GM06990 (cell line): ENCODE measurements around the gene PPP4R2.
A peak's percentile ranks its signal among the peaks of the same experiment; 100 is the strongest.

Experiments
- DNase-seq: peaks from one replicate; pipeline ENCODE4 v3.0.0-alpha.2; 2011; ENCODE audit not compliant: insufficient read length; ENCODE audit errors: extremely low read depth
- H3K27me3 ChIP-seq: replicated peaks from 2 replicates; pipeline ENCODE4 v1.6.0; 2011; ENCODE audit warnings: low read length; ENCODE audit not compliant: control insufficient read depth, insufficient read depth
- H3K36me3 ChIP-seq: 2 replicates; pipeline ENCODE4 v1.5.1; 2011; ENCODE audit warnings: low read length; ENCODE audit not compliant: control insufficient read depth, insufficient read depth
- H3K4me3 ChIP-seq: replicated peaks from 2 replicates; pipeline ENCODE4 v1.5.1; 2011; ENCODE audit warnings: low read depth, mild to moderate bottlenecking, control low read depth, low read length
- TF ChIP-seq, protein P1 (sequence below): IDR thresholded peaks from 2 replicates; pipeline ENCODE4 v1.5.1; 2011; ENCODE audit warnings: low read length, control low read depth, mild to moderate bottlenecking, inconsistent platforms; ENCODE audit not compliant: insufficient read depth, poor library complexity, severe bottlenecking

The PPP4R2 gene

DNA sequence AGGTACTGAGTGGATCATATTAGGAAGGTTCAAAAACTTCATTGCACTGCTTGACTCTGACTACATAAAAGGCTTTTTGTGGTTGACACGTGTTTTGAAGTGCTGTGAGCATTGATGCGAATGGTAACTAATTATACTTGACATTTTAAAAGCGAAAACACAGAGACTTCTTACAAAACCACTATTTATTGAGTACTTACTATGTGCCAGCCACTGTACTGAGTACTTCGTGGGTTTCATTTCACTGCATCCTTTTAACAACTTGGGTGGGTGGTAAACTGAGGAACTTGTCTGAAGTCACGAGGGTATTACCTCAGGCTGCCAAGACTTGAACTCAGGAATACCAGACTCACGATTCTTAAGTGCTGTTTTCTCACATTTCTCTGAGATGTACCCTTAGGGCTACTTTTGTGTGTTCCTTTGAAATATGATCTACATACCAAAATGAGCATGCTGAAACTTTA lies 45.3 kb upstream of the PPP4R2 start:
- DNase-seq: peak; percentile 32

DNA sequence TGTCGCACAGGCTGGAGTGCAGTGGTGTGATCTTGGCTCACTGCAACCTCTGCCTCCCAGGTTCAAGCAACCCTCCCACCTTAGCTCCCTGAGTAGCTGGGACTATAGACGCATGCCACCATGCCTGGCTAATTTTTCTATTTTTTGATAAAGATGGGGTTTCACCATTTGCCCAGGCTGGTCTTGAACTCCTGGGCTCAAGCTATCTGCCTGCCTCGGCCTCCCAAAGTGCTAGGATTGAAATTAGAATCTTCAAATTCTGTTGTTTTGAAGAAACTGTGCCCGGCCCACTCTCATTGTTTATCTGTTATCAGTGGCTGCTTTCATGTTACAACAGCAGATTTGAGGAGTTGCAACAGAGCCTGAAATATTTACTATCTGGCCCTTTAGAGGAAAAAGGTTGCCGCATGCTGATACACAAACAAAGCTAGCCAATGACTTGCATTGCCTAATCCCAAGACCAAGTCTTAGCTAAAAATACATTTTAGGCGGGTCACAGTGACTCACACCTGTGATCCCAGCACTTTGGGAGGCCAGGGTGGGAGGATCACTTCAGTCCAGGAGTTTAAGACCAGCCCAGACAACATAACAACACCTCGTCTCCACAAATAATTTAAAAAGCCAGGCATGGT lies 43.2 kb upstream of the PPP4R2 start:
- TF ChIP-seq, protein P1, sequence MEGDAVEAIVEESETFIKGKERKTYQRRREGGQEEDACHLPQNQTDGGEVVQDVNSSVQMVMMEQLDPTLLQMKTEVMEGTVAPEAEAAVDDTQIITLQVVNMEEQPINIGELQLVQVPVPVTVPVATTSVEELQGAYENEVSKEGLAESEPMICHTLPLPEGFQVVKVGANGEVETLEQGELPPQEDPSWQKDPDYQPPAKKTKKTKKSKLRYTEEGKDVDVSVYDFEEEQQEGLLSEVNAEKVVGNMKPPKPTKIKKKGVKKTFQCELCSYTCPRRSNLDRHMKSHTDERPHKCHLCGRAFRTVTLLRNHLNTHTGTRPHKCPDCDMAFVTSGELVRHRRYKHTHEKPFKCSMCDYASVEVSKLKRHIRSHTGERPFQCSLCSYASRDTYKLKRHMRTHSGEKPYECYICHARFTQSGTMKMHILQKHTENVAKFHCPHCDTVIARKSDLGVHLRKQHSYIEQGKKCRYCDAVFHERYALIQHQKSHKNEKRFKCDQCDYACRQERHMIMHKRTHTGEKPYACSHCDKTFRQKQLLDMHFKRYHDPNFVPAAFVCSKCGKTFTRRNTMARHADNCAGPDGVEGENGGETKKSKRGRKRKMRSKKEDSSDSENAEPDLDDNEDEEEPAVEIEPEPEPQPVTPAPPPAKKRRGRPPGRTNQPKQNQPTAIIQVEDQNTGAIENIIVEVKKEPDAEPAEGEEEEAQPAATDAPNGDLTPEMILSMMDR: no peak
- no peak for DNase-seq

More for the DNA sequence above, 45.3 kb upstream of the PPP4R2 start:
- Histone ChIP-seq H3K27me3 (no peaks in the 10 kb centered on the region), H3K36me3 (no peaks in the 10 kb centered on the region), H3K4me3 (no peak overlapping the region)
- TF ChIP-seq, protein P1: no peak

DNA sequence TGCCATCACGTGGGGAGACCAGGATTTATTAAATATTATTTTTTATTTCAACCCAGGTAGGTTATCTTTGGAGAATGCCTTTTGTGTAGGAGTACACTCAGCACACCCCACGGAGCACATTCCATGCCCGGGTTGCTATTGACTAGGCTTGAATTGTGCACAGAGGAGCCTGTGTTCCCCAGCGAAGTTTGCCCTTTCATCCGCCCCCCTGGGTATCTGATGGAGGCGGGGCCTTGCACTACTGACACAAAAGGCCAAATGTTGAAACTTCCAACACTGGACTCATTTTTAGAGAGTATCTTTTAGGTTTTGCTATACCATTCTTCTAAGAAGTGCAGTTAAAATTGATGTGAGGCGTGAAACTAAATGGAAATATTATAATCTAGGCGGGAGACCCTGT lies 39.3 kb upstream of the PPP4R2 start:
- no peaks in the 10 kb centered on the region for H3K36me3 ChIP-seq
- TF ChIP-seq, protein P1: no peak
- DNase-seq: no peak
- no peaks in the 10 kb centered on the region for H3K27me3 ChIP-seq
- no peak overlapping the region for H3K4me3 ChIP-seq

More for the DNA sequence above, 43.2 kb upstream of the PPP4R2 start:
- Histone ChIP-seq H3K27me3 (no peaks in the 10 kb centered on the region), H3K4me3 (no peak overlapping the region), H3K36me3 (no peaks in the 10 kb centered on the region)

DNA sequence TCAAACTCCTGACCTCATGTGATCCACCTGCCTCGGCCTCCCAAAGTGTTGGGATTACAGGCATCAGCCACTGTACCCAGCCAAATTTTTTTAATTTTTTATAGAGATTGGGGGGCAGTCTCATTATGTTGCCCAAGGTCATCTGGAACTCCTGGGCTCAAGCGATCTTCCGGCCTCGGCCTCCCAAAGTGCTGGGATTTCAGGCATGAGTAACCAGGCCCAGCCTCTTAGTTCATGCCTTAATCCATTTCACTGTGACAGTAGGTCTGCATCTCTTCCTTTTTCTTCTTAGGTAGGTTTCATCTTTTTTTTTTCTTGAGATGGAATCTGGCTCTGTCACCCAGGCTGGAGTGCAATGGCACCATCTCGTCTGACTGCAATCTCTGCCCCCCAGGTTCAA lies 37.3 kb upstream of the PPP4R2 start:
- no peaks in the 10 kb centered on the region for H3K27me3 ChIP-seq
- no peaks in the 10 kb centered on the region for H3K36me3 ChIP-seq
- TF ChIP-seq, protein P1: no peak
- no peak for DNase-seq
- H3K4me3 ChIP-seq: no peak overlapping the region

DNA sequence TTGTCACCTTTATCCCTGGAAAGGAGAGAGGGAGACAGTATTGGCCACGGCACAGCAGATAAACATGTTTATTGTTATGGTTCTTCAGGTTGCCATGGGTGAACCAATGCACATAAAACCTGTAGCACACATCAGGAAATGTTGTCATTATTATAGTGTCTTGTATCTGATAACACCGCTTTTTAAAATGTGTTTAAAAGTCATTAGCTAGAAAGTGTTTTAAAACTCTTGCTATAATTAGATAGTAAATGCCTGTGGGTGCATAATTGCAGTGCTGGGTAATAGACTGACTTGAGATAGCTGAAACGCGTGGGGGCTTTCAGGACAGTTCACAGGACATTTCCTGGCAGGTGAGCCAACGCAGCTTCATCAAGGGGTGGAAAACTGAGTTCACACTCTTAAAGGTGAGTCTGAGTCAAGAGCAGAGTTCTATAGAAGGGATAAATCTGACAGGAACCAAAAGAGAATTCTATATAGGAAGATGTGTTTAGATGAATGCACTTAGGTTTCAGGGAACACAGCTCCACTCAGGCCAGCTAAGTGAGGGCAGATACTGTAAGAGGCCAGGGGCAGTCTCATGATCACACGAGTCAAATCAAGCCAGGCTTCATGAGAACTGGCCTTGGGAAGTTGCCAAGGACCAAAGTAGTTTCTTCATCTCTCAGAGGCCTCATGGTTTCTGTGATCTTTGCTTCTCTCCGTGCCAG lies 35.6 kb upstream of the PPP4R2 start:
- H3K27me3 ChIP-seq: no peaks in the 10 kb centered on the region
- DNase-seq: no peak

More for the DNA sequence above, 35.6 kb upstream of the PPP4R2 start:
- no peaks in the 10 kb centered on the region for H3K36me3 ChIP-seq
- TF ChIP-seq, protein P1: no peak
- H3K4me3 ChIP-seq: no peak overlapping the region
